Measurements from ENCODE around the gene VASN.

Gene VASN

GRCh38 chr16:4426021-4426684 lies 54.5 kb downstream of the VASN start:
- Histone ChIP-seq H3K4me3 (ENCODE audit: low read length) (peak overlapping the region; percentile 97), H3K27ac (ENCODE audit: low read depth, low read length) (peak overlapping the region; percentile 81), H3F3A (ENCODE audit: control insufficient read depth, insufficient read depth) (no peaks in the 10 kb centered on the region), H3K4me2 (ENCODE audit: low read length) (peak overlapping the region; percentile 92), H3K9me2 (replicated peaks; ENCODE audit: control insufficient read depth, low read length) (no peaks in the 10 kb centered on the region), H3K79me2 (ENCODE audit: control insufficient read depth, low read length) (peaks cover 60% of the 10 kb centered on the region), H3K4me1 (ENCODE audit: control insufficient read depth, low read length) (peaks cover 21% of the 10 kb centered on the region), H3K36me3 (ENCODE audit: control insufficient read depth, low read length) (peaks cover 50% of the 10 kb centered on the region), H3K27me3 (ENCODE audit: control insufficient read depth, low read length) (no peaks in the 10 kb centered on the region), H3K9me3 (ENCODE audit: control insufficient read depth, insufficient read depth, low read length) (no peaks in the 10 kb centered on the region), H4K20me1 (ENCODE audit: control insufficient read depth, insufficient read depth, low read depth, low read length) (peaks cover 23% of the 10 kb centered on the region; the same call in 1 of the 2 replicates)
- no peak for TF ChIP-seq CTCF (IDR thresholded peaks at IDR 0.05; ENCODE audit: low read depth, low read length, poor library complexity, severe bottlenecking)
- no peak for TF ChIP-seq EZH2phosphoT487 (IDR thresholded peaks at IDR 0.05; ENCODE audit: borderline replicate concordance, low read length)

- TF ChIP-seq CTCF (IDR thresholded peaks at IDR 0.05; ENCODE audit: low read depth, low read length, poor library complexity, severe bottlenecking): no peak
- TF ChIP-seq EZH2phosphoT487 (IDR thresholded peaks at IDR 0.05; ENCODE audit: borderline replicate concordance, low read length): no peak
- H3K36me3 ChIP-seq (ENCODE audit: control insufficient read depth, low read length): peaks cover 57% of the 10 kb centered on the region
- H3K4me3 ChIP-seq (ENCODE audit: low read length): peak overlapping the region; percentile 97
- no peaks in the 10 kb centered on the region for H3F3A ChIP-seq (ENCODE audit: control insufficient read depth, insufficient read depth)
- peak overlapping the region; percentile 92 for H3K4me2 ChIP-seq (ENCODE audit: low read length)
- H3K27me3 ChIP-seq (ENCODE audit: control insufficient read depth, low read length): no peaks in the 10 kb centered on the region
- H3K27ac ChIP-seq (ENCODE audit: low read depth, low read length): peak overlapping the region; percentile 81
- H3K79me2 ChIP-seq (ENCODE audit: control insufficient read depth, low read length): peaks cover 67% of the 10 kb centered on the region
- H3K9me3 ChIP-seq (ENCODE audit: control insufficient read depth, insufficient read depth, low read length): no peaks in the 10 kb centered on the region
- H3K4me1 ChIP-seq (ENCODE audit: control insufficient read depth, low read length): peaks cover 21% of the 10 kb centered on the region
- no peaks in the 10 kb centered on the region for H3K9me2 ChIP-seq (replicated peaks; ENCODE audit: control insufficient read depth, low read length)
- peaks cover 23% of the 10 kb centered on the region; the same call in 1 of the 2 replicates for H4K20me1 ChIP-seq (ENCODE audit: control insufficient read depth, insufficient read depth, low read depth, low read length)
These were observed 55.2 kb downstream of the VASN start for GRCh38 chr16:4426722-4427372.

GRCh38 chr16:4428500-4428899 lies 56.9 kb downstream of the VASN start:
- TF ChIP-seq EZH2phosphoT487 (IDR thresholded peaks at IDR 0.05; ENCODE audit: borderline replicate concordance, low read length): no peak
- no peak for TF ChIP-seq CTCF (IDR thresholded peaks at IDR 0.05; ENCODE audit: low read depth, low read length, poor library complexity, severe bottlenecking)
- no peaks in the 10 kb centered on the region for H3K27me3 ChIP-seq (ENCODE audit: control insufficient read depth, low read length)
- H3K4me2 ChIP-seq (ENCODE audit: low read length): no peak overlapping the region
- 0 out of 2 replicates have a peak, but pooled peaks cover 3% of the 10 kb centered on the region for H3F3A ChIP-seq (ENCODE audit: control insufficient read depth, insufficient read depth)
- no peaks in the 10 kb centered on the region for H3K9me3 ChIP-seq (ENCODE audit: control insufficient read depth, insufficient read depth, low read length)
- no peak overlapping the region for H3K4me3 ChIP-seq (ENCODE audit: low read length)
- H3K36me3 ChIP-seq (ENCODE audit: control insufficient read depth, low read length): peaks cover 66% of the 10 kb centered on the region
- peaks cover 21% of the 10 kb centered on the region for H3K4me1 ChIP-seq (ENCODE audit: control insufficient read depth, low read length)
- no peaks in the 10 kb centered on the region for H3K9me2 ChIP-seq (replicated peaks; ENCODE audit: control insufficient read depth, low read length)
- peaks cover 26% of the 10 kb centered on the region; the same call in 1 of the 2 replicates for H4K20me1 ChIP-seq (ENCODE audit: control insufficient read depth, insufficient read depth, low read depth, low read length)
- peaks cover 75% of the 10 kb centered on the region for H3K79me2 ChIP-seq (ENCODE audit: control insufficient read depth, low read length)
- H3K27ac ChIP-seq (ENCODE audit: low read depth, low read length): no peak overlapping the region

Measured in DOHH2 (cell line).